Smooth muscle cell (in vitro differentiated cells): ENCODE measurements around the gene CBFA2T2. TPM values are rescaled to one million over a fixed set of nuclear protein-coding genes. Genes with fewer than 3 reads are reported as not detected.
"Not testable (repeated sequence)": the region's sequence is repeated elsewhere in the genome, so short reads cannot be mapped to it uniquely, and the experiment has no call there.

Experiments
- DNase-seq: peaks from one replicate; lab custom pipeline; 2025; ENCODE audit not compliant: unreplicated experiment; lab: John Stamatoyannopoulos, UW
- H2AFZ ChIP-seq: fragments of 200-600 bp; sonication (generic); 2 replicates; pipeline ENCODE4 v1.6.0; 2016; ENCODE audit warnings: antibody characterized with exemption, low read depth, mild to moderate bottlenecking
- H3F3A ChIP-seq: fragments of 200-600 bp; sonication (generic); 2 replicates; pipeline ENCODE4 v1.6.0; 2017; ENCODE audit warnings: antibody characterized with exemption, low read depth
- H3K27ac ChIP-seq: fragments of 200-600 bp; sonication (generic); 2 replicates; pipeline ENCODE4 v1.5.1; 2016; ENCODE audit warnings: low read depth, mild to moderate bottlenecking
- H3K27me3 ChIP-seq: fragments of 200-600 bp; sonication (generic); 2 replicates; pipeline ENCODE4 v1.6.1; 2016; ENCODE audit warnings: low read depth, mild to moderate bottlenecking
- H3K36me3 ChIP-seq: fragments of 200-600 bp; sonication (generic); 2 replicates; pipeline ENCODE4 v1.5.1; 2016; ENCODE audit warnings: low read depth
- H3K4me1 ChIP-seq: fragments of 200-600 bp; sonication (generic); 2 replicates; pipeline ENCODE4 v1.5.1; 2016; ENCODE audit warnings: low read depth
- H3K4me2 ChIP-seq: fragments of 200-600 bp; sonication (generic); 2 replicates; pipeline ENCODE4 v1.6.0; 2016; ENCODE audit warnings: mild to moderate bottlenecking
- H3K4me3 ChIP-seq: fragments of 200-600 bp; sonication (generic); 2 replicates; pipeline ENCODE4 v1.5.1; 2016; ENCODE audit warnings: mild to moderate bottlenecking
- H3K79me2 ChIP-seq: fragments of 200-600 bp; sonication (generic); 2 replicates; pipeline ENCODE4 v1.6.0; 2016; ENCODE audit warnings: low read depth, mild to moderate bottlenecking
- H3K9ac ChIP-seq: fragments of 200-600 bp; sonication (generic); 2 replicates; pipeline ENCODE4 v1.6.0; 2016; ENCODE audit warnings: low read depth
- H3K9me3 ChIP-seq: fragments of 200-600 bp; sonication (generic); replicated peaks from 2 replicates; pipeline ENCODE4 v1.5.1; 2016; ENCODE audit warnings: low read depth
- H4K20me1 ChIP-seq: fragments of 200-600 bp; sonication (generic); 2 replicates; pipeline ENCODE4 v1.6.0; 2016; ENCODE audit warnings: low read depth
- WGBS: methylation state at CpG from one replicate; pipeline ENCODE4 v1.1.7; 2016; ENCODE audit warnings: low lambda C conversion rate; 5-methylcytosine and 5-hydroxymethylcytosine counted together
- polyA plus RNA-seq: library from polyadenylated mRNA; unstranded; fragments of >200 nt; fragmentation: Nextera tagmentation; extraction: Ambion mirVana; gene quantifications from 2 replicates; pipeline ENCODE4 v1.2.1, GENCODE V29; 2016
- total RNA-seq: library from RNA; depleted of rRNA; stranded (reverse); fragments of >200 nt; gene quantifications from 2 replicates; pipeline ENCODE4 v1.2.3, GENCODE V29; 2014
- TF ChIP-seq, protein P1 (sequence below): fragments of 200-600 bp; sonication (generic); IDR thresholded peaks from 2 replicates; pipeline ENCODE4 v1.5.1; 2017; ENCODE audit warnings: borderline replicate concordance, mild to moderate bottlenecking, antibody characterized with exemption; ENCODE audit not compliant: insufficient read depth, poor library complexity, severe bottlenecking

Gene CBFA2T2
- total and polyA plus RNA-seq, 2 experiments from 2014 or later, result 18.2 to 41.6 TPM

DNA sequence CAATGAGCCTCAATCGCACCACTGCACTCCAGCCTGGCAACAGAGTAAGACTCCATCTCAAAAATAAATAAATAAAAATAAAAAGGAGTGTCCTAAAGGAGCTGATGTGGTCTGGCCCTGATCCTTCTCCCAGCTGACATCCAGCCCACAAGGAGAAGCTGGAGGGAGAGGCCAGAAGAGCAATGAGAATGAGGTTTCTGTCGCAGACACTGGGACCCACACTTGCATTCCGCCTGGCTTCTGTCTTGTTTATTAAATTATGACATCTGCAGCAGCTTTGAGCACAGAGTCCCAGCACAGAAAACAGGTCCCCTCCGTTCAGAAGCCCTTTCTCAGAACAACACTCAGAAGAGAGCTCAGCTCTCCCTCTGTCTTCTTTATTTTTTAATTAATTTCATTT lies 206.6 kb downstream of the CBFA2T2 start:
- Histone ChIP-seq H3K79me2 (no peaks in the 10 kb centered on the region), H3K27ac (no peak overlapping the region), H3K9ac (no peak overlapping the region), H3K4me1 (peaks cover 12% of the 10 kb centered on the region), H3K36me3 (no peaks in the 10 kb centered on the region), H3K27me3 (no peaks in the 10 kb centered on the region), H3F3A (peaks cover 7% of the 10 kb centered on the region), H3K9me3 (no peaks in the 10 kb centered on the region), H2AFZ (no peak overlapping the region), H3K4me2 (peak overlapping the region; percentile 48), H3K4me3 (no peak overlapping the region), H4K20me1 (no peaks in the 10 kb centered on the region)
- WGBS, result 63% methylated on average over 4 of the region's 4 CpGs
- TF ChIP-seq, protein P1, sequence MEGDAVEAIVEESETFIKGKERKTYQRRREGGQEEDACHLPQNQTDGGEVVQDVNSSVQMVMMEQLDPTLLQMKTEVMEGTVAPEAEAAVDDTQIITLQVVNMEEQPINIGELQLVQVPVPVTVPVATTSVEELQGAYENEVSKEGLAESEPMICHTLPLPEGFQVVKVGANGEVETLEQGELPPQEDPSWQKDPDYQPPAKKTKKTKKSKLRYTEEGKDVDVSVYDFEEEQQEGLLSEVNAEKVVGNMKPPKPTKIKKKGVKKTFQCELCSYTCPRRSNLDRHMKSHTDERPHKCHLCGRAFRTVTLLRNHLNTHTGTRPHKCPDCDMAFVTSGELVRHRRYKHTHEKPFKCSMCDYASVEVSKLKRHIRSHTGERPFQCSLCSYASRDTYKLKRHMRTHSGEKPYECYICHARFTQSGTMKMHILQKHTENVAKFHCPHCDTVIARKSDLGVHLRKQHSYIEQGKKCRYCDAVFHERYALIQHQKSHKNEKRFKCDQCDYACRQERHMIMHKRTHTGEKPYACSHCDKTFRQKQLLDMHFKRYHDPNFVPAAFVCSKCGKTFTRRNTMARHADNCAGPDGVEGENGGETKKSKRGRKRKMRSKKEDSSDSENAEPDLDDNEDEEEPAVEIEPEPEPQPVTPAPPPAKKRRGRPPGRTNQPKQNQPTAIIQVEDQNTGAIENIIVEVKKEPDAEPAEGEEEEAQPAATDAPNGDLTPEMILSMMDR, result no peak
- no peak for DNase-seq

DNA sequence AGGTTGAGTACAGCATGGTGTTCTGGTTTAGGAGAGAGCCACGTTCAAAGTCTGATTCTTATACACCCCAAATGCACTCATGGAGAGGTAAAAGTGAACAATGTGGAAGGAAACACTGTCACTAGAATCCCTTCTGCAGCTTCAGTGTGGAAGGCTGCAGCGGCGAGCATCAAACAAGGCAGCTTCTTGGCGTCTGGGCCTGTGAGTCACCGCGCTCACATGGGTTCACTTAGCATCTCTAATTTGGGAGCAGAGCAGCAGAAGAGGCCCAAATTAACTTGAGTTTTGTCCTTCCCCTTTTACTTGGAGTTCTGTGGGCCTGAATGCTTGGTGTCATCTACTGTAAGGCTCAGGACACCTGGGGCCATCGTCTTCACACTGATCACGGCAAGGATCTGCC lies 207.2 kb downstream of the CBFA2T2 start:
- no peak overlapping the region for H2AFZ ChIP-seq
- no peaks in the 10 kb centered on the region for H4K20me1 ChIP-seq
- no peak overlapping the region for H3K4me3 ChIP-seq
- no peak for DNase-seq
- peaks cover 12% of the 10 kb centered on the region for H3K4me1 ChIP-seq
- no peaks in the 10 kb centered on the region for H3K27me3 ChIP-seq
- no peaks in the 10 kb centered on the region for H3K79me2 ChIP-seq
- H3F3A ChIP-seq, result peaks cover 7% of the 10 kb centered on the region
- H3K9ac ChIP-seq, result no peak overlapping the region
- 66% methylated on average over 8 of the region's 8 CpGs for WGBS
- no peak overlapping the region for H3K27ac ChIP-seq
- no peaks in the 10 kb centered on the region for H3K9me3 ChIP-seq
- H3K4me2 ChIP-seq, result peak overlapping the region; percentile 48
- TF ChIP-seq, protein P1, result no peak
- H3K36me3 ChIP-seq, result no peaks in the 10 kb centered on the region

DNA sequence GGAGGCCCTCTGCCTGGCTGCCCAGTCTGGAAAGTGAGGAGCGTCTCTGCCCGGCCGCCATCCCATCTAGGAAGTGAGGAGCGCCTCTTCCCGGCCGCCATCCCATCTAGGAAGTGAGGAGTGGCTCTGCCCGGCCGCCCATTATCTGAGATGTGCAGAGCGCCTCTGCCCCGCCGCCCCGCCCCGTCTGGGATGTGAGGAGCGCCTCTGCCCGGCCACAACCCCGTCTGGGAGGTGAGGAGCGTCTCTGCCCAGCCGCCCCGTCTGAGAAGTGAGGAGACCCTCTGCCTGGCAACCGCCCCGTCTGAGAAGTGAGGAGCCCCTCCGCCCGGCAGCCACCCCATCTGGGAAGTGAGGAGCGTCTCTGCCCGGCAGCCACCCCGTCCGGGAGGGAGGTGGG lies 209.1 kb downstream of the CBFA2T2 start:
- H3F3A ChIP-seq, H3K27me3 ChIP-seq, H3K79me2 ChIP-seq, H3K9ac ChIP-seq, H3K4me3 ChIP-seq, H3K4me2 ChIP-seq, H3K9me3 ChIP-seq, DNase-seq, H3K4me1 ChIP-seq, H3K36me3 ChIP-seq, H4K20me1 ChIP-seq, H2AFZ ChIP-seq, H3K27ac ChIP-seq: not testable (repeated sequence)
- WGBS, result 97% methylated on average over 22 of the region's 27 CpGs

Other genes starting within 250 kb of the CBFA2T2 start
- gene BPIFB1, start 206.9 kb upstream of the CBFA2T2 start, total RNA-seq, result not detected in 2 replicates
- not detected in 2 replicates for gene BPIFB1, start 206.9 kb upstream of the CBFA2T2 start, polyA plus RNA-seq
- 29.5 and 30.3 TPM in 2 replicates for gene CDK5RAP1, start 88.6 kb upstream of the CBFA2T2 start, total RNA-seq
- gene CDK5RAP1, start 88.6 kb upstream of the CBFA2T2 start, polyA plus RNA-seq, result 54.7 and 65.9 TPM in 2 replicates
- 39.2 and 49.5 TPM in 2 replicates for gene SNTA1, start 46.3 kb upstream of the CBFA2T2 start, total RNA-seq
- 51.8 and 58.2 TPM in 2 replicates for gene SNTA1, start 46.3 kb upstream of the CBFA2T2 start, polyA plus RNA-seq
- gene C20orf144, start 172.2 kb downstream of the CBFA2T2 start, total RNA-seq, result 0.09 and 1.1 TPM in 2 replicates
- 0.57 and 0.73 TPM in 2 replicates for gene C20orf144, start 172.2 kb downstream of the CBFA2T2 start, polyA plus RNA-seq
- 0.04 and 1.8 TPM in 2 replicates for gene ACTL10, start 176.8 kb downstream of the CBFA2T2 start, total RNA-seq
- 0.49 and 1.1 TPM in 2 replicates for gene ACTL10, start 176.8 kb downstream of the CBFA2T2 start, polyA plus RNA-seq
- 20.3 and 37.6 TPM in 2 replicates for gene NECAB3, start 184.3 kb downstream of the CBFA2T2 start, total RNA-seq
- 24.9 and 25.8 TPM in 2 replicates for gene NECAB3, start 184.3 kb downstream of the CBFA2T2 start, polyA plus RNA-seq
- gene E2F1, start 196.3 kb downstream of the CBFA2T2 start, total RNA-seq, result 5.0 and 6.1 TPM in 2 replicates
- gene E2F1, start 196.3 kb downstream of the CBFA2T2 start, polyA plus RNA-seq, result 17.5 and 19.4 TPM in 2 replicates
- gene PXMP4, start 230.2 kb downstream of the CBFA2T2 start, total RNA-seq, result 2.3 and 2.6 TPM in 2 replicates
- gene PXMP4, start 230.2 kb downstream of the CBFA2T2 start, polyA plus RNA-seq, result 8.1 and 9.4 TPM in 2 replicates
- 1.2 and 1.4 TPM in 2 replicates for gene ZNF341, start 241.9 kb downstream of the CBFA2T2 start, total RNA-seq
- gene ZNF341, start 241.9 kb downstream of the CBFA2T2 start, polyA plus RNA-seq, result 2.0 and 3.2 TPM in 2 replicates